Pulmonary artery endothelial cell (primary cell): Measurements from ENCODE around the gene HP. TPM values are rescaled to one million over a fixed set of nuclear protein-coding genes. Genes with fewer than 3 reads are reported as not detected.
A peak's percentile ranks its signal among the peaks of the same experiment; 100 is the strongest.
"Not testable (repeated sequence)": the region's sequence is repeated elsewhere in the genome, so short reads cannot be mapped to it uniquely, and the experiment has no call there.

Source experiments
- DNase-seq: peaks from one replicate; pipeline ENCODE4 v3.0.0-alpha.2; 2011; ENCODE audit warnings: low read depth, low spot score
- total RNA-seq: library from RNA; depleted of rRNA; stranded (reverse); fragments of >200 nt; gene quantifications from 2 replicates; pipeline ENCODE4 v1.2.3, GENCODE V29; 2014

HP gene
- not detected in 2 replicates for total RNA-seq

GRCh38 chr16:72054254-72054847 is at the start of gene HP:
Gene HP (plus strand): TSS chr16:72054505. CDS start chr16:72054653, 148 bp downstream.
- DNase-seq = not testable (repeated sequence)

DNA sequence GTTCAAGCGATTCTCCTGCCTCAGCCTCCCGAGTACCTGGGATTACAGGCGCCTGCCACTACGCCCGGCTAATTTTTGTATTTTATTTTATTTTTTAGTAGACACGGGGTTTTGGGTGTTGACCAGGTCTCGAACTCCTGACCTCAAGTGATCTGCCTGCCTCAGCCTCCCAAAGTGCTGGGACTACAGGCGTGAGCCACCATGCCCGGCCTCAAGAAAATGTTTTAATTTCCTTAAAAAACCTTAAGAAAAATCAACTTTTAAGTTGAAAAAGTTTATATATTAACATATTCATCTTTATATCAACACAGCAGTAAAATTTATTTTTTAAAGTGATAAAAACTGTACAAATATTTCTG is 46.3 kb upstream of the HP start:
- not testable (repeated sequence) for DNase-seq

DNA sequence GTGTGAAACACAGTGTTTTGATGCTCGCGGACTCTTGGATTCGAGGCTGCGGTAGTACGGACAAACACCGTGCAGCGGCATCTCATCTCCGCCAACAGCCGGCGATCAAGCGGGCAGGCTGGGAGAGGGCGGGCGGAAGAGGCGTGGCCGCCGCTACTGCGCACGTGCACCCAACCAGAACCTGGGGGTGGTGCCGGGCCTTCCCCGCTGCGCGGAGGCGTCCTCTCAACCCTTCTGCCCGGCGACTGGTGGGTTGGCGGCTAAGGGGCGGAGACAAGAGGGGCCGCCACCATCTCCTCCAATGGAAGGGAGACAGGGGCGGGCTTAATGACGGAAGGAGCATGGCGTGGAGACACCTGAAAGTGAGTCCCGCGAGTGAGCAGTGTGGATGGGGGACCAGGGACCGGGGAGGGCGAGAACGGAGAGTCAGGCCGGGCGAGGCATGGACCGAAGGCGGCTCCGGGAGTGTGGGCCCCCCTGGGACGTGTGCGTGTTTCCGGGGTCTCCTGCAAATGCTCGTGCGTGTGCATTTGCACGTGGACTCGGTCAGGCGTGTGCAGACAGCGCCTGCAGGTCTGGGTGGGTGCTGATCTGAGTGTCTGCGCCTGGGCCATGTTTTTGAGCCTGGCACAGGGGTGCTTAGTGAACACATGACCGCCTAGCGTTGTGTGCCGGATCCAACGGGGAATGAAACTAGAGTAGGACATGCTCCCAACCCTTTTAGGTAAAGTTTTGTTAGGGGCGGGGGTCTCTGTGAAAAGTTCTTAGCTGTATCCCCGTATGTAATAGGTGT is 45.7 kb upstream of the HP start, which contains the start of gene DHODH:
Gene DHODH, plus strand, starts transcription at position 321 of the 793 bp plus-strand sequence. Its CDS starts 21 bp downstream, at position 342.
- DNase-seq = peak; percentile 92

- no peak for DNase-seq
These were observed 44.5 kb upstream of the HP start for GRCh38 chr16:72009779-72010178.

DNA sequence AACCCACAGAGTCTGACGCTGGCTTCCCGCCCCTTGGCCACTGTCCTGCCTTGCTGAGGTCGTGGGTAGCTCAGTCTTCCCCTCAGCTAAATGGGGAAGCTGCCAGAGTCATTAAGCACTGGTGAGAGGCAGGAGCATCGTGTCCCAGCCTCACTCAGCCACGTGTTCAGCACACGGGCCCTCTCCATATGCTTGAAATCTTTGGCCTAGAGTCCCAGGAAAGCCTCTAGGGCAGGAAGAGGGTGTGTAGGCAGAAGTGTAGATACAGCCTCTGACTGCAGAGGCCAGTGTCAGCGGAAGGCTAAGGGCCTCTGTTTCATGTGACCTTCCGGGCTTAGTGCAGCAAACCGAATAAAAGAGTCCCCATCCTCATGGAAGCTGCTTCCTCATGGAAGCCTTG is 41.7 kb upstream of the HP start:
- no peak for DNase-seq

DNA sequence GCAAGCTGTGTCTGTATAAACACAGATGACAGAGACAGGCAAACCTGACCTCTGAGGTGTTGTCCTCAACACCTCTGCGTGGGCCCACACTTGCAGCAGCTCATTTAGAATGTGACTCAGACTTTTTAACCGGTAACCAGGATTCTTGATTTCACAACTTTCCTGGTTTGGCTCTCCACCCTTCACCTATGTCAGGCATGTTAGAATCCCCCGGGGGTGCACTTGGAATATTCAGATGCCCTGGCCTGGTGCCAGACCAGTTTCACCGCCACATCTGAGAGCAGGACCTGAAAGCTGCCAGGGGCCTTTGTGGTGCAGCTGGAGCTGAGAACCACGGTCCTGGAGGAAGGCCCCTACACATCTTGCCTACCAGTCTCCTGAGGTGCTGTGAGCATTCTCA is 40.9 kb upstream of the HP start:
- DNase-seq = no peak

- no peak for DNase-seq
These were observed 40.3 kb upstream of the HP start for GRCh38 chr16:72013888-72014581.

DNA sequence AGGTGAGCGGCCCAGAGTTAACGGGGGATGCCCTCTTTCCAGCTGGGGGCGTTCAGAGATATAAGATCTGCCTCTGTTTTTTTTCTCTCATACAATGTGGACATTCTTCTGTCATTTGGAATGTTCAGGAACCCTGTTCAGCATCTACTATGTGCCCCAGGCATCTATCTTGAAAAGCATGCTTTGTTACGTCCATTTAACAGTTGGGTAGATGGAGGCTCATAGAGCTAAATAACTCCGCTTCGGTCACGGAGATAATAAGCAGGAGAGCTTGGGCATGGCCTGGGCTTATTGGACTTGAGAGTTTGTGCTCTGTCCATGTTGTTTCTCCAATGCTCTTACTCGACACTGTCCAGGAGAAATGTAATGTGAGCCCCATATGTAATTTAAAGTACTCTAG is 39.6 kb upstream of the HP start:
- no peak for DNase-seq

DNA sequence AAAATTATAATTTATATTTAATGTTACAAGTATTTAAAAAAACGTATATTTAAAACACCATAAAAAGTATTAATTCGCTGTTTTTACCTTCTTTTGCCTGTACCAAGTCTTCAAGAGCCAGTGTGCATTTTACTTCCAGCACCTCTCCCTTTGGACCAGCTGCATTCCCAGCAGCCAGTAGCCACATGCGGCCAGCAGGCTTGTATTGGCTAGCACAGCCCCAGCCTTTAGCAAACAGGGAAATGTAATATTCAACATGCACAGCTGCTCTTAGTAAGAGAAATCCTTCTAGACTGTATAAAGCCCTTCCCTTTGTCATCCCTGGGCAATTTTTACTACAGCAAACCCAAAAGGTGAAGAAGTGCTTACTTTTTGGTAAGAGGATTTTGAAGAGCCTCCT is 39.2 kb upstream of the HP start:
- no peak for DNase-seq

DNA sequence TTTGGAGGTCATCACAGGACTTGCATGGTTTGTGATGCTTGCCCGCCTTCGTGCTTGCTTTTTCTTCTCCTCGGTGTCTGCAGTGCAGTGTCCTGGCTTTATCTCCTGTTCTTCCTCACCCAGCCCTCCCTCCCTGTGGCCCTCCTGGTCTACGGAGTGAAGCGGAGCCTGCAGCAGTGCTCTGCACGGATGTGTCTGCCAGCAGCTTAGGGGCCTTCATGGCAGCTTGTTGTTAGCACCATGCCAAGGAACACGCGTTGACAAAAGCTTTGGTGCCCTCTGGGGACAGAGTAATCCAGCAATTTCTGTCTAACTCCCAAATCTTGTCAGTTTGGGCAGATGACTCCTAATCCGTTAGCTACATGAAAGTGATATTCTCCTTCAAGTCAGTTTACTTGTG is 35.8 kb upstream of the HP start:
- no peak for DNase-seq

DNA sequence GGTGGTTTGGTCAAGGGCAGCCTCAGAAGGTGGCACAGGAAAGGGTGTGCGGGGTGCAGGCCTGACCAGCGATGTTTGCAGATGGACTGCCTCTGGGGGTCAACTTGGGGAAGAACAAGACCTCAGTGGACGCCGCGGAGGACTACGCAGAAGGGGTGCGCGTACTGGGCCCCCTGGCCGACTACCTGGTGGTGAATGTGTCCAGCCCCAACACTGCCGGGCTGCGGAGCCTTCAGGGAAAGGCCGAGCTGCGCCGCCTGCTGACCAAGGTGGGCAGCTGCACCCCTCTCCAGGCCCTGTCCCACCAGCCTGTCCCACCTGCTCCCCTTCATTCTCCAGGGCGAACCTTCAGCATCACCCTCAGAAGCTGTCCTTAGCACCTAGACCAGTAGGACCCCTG is 33.3 kb upstream of the HP start:
- DNase-seq = no peak

GRCh38 chr16:72022127-72022526 is 32.2 kb upstream of the HP start:
- no peak for DNase-seq

DNA sequence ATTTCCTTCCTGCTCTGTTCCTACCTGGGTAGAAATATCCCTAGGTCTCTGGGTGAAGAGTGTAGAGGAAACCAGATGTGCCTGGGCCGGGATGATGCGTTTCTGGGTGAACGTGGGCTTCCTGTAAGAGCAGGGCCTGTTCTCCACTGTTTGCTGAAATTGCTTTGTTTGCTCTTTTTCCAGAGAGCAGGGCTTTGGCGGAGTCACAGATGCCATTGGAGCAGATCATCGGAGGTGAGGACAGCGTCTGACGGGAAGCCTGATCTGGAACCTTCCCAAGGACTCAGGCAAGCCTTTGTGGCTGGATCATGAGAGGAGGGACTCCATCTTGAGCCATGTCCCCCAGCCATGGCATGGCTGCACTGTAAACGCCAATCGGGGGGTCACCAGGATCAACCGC is 30.3 kb upstream of the HP start:
- DNase-seq = no peak

DNA sequence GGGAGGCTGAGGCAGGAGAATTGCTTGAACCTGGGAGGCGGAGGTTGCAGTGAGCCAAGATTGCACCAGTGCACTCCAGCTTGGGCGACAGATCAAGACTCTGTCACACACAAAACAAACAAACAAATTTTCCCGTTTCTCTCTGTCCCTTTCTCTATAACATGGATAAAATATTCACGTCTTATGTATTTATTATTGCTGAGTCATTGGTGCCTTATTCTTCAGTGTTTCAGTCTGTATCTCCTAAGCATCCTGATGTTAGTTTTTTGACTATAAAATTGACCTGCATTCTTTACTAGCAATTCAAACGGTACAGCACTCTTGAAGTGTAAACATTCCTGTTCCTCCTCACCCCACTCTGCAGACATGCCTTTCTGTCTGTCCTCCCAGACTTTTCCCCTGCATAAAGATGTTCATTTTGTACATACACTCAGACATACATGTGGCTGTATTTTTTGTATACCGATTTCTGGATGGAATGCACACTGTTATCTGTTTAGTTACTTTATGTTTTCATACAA is 29.4 kb upstream of the HP start:
- no peak for DNase-seq

DNA sequence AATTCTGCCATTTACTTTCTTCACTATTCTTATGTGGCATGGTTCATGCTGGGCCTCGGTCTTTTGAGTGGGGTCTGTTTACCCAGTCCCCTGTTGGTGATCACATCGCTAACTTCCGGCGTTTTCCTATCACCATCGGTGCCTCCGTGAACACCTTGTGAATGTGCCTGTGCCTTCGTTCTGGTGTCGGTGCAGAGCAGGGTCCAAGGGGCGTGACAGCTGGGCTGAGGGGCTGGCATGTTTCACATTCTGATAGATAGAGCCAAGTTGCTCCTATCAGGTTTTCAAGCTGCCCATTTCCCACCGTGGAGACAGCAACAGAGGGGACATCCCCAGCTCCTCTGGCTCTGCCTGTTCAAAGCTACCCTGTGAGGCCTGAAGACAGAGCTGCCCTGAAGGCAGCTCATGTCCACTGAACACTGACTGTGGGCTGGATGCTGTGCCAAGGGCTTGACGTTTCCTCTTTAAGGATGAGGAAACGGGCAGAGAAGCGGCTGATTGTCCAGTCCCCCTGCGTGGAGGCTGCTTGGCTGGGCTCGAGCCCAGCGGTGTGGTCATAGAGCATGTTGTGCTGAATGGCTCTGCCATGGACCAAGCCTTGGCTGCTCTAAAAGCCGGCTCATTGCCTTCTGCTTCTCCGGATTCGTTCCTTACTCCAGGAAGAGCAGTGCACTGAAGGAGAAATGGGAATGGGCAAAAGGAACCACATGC is 28.7 kb upstream of the HP start:
- no peak for DNase-seq

DNA sequence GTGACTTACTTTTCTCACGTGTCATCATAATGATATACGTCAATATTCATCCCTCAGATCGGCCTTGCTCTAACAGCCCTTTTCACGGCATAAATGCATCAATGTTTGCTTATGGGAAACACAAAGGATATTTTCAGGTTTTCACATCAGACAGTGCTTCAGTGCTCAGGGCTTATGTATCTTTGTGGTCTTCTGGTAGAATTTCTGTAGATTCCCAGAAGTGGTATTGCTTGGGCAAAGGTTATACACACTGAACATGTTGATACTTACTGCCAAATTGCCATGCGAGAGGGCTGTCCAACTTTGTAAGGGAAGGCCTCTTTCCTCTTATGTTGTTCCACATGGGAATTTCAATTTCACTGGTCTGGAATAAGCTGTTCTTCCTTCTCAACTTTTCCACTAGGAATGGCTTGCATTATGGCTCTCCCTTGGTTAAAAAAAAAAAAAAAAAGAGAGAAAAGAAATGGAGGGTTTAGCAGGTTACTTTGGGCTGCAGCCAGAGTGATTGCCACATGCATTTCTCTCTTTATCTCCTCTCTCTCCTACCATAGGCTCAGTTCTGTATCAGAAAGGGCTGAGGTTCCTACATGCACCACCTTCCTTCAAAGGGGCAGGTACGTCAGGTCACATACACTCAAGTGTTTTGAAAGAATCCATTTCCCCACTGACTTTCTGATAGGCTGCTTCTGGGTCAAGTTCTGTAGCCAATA is 26.5 kb upstream of the HP start:
- no peak for DNase-seq

GRCh38 chr16:72029567-72030271 is 24.6 kb upstream of the HP start:
- DNase-seq = no peak

DNA sequence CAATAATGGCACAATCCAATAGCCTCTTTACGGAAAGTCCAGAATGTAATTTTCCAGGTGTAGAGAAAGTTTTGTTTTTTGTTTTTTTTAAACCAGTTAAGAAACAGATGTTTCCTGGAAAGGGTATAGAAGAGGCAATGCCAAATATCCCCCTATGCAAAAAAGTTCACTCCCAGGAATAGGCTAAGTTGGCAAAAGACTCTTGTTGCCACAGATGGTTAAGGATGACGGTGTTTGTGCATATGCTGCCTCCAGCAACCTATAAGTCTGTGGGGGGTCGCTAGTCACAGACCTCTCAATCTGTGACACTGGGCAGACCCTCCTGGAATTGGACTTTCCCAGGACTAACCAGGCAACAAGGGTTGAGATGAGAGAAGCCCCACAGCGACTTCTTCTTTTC is 20.9 kb upstream of the HP start:
- no peak for DNase-seq

- no peak for DNase-seq
These were observed 18.2 kb upstream of the HP start for GRCh38 chr16:72036098-72036497.

- DNase-seq = no peak
These were observed 12.1 kb upstream of the HP start for GRCh38 chr16:72042157-72042660.
